Activated T-helper 9 cell treated with anti-CD3 and anti-CD28 coated beads, Interleukin-2, amount 50 U/mL, for 16 hours (primary cell): Measurements from ENCODE around the gene WNT10A.
A peak's percentile ranks its signal among the peaks of the same experiment; 100 is the strongest.
"Not testable (repeated sequence)": the region's sequence is repeated elsewhere in the genome, so short reads cannot be mapped to it uniquely, and the experiment has no call there.

Experiments
- DNase-seq: peaks from one replicate; pipeline ENCODE4 v3.0.0-alpha.2; 2020; ENCODE audit warnings: low read depth

The WNT10A gene

DNA sequence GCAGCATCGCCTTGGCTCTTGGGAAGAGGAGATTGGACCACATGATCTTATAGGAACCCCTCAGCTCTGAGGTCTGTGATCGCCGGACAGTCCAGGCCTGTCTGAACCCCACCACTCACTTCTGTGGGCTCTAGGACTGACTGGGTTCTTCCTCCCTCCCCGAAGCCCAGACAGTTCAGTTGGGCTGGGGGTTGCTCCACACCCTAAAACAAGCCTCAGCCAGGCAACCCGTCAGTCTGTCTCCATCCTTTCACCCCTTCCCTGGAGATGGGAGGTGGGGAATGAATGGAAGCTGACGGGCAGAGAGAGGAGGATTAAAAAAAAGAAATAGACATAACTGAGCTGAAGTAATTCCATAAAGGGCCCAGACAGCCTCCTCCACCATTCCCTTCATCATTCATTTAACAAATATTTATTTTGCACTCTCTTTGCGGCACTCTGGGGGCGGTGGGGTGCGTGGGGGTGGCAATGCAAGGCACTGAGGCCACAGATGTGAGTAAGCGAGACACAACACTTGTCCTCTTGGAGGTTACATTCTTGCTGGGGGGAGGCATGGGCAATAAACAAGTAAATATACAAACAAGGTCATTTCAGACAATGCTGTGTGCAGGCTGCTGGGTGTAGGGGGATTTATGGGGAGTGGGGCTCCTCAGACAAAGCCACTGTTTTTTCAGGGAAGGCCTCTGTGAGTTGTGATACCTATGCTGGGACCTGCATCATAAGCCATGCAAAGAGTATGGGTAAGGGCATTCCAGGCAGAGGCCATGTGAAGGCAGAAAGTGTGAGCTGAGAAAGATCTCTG, 12.9 kb downstream of the WNT10A start:
- DNase-seq: no peak

DNA sequence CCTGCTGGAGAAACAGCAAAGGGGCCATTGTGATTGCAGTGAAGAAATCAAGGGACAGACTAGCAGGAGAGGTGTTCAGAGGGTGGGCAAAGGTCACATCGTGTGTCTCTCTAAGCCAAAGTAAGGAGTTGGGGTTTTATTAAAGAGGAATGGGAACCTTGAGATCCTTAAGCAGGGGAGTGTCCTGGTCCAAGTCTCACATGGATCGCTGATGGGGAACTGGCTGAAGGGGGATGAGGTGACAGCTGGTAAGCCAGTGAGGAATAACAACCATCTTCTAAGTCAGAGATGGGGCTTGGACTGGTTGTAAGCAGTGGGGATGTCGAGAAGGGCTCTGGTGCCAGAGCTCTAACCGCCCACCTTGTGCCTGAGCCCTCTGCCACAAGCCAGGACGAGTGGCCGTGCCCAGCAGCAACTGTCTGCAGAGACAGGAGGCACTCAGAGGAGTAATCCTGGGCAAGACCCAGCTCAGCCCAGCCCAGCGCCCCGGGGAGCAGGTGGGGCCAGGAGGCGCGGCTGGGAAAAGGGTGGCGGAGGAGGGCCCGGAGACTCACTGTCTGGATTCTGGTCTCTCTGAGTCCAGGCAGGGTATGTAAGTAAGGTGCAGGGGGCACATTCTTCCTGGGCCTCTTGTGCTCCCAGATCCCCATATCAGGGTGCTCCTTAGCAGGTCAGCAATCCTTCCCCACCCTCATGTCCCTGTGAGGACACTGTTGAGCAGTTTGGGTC, 13.7 kb downstream of the WNT10A start:
- DNase-seq: no peak

DNA sequence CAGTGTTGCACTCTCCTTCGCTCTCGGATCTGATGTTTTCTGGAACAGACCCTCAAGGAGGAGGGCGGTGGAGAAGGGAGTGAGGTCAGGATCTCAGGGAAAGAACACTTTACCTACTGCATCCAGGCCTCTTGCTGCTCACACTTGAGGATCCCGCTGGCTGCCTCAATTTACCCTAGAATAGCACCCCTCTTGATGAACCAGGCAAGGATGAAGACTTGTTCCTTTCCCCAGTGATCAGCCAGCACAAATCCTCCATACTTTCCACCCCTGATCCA, 14.2 kb downstream of the WNT10A start:
- no peak for DNase-seq

DNA sequence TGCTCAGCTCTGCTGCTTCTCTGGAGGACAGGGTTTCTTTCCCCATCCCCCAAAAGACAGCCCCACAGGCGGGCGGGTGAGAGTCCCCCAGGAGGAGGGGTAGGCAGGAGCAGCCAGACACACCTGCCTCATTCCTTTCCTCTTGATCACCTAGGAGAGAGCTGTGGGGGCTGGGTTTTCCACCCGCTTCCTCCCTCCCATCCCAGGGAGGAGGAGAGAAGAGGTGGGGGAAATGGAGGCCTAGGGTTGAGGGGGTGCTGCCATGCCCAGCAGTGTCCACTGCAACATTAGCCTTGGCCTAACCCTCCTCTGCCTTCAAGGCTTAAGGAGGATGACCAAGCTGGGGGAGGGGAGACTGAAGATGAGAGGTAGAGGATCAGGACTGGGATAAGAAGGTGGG, 14.7 kb downstream of the WNT10A start:
- DNase-seq: no peak

DNA sequence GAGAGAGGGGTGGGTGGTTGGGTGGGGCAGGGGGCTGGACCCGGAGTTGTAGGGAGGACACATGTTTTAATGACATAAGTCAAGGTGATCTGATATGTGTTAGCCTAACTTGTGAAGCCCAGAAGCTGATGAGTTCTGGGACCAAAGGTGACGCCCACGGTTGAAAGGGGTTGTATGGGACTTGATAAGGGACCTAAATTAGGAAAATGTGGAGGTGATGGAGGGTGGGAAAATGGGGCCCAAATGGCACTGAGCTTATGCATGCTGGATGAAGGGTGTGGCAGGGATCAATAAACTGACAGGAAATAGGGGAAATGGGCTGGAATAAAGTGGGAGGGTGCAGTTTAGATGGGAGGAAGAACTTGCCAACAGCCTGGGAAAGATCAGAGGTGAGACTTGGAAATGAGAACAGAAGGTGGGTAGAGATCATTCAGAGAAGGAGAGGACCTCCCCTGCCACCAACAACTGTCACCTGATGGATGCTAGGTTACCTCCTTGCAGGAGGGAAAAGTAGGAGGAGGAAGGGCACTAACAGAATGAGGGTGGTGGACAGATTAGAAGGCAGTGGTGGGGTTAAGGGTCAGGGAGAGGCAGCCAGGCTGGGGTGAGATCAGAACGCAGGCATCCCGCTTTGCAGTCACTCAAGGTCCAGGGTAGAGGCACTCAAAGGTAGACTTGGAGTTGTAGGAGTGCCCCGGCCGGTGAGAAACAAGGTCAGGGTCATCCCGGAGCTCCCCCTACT, 15.3 kb downstream of the WNT10A start:
- no peak for DNase-seq

DNA sequence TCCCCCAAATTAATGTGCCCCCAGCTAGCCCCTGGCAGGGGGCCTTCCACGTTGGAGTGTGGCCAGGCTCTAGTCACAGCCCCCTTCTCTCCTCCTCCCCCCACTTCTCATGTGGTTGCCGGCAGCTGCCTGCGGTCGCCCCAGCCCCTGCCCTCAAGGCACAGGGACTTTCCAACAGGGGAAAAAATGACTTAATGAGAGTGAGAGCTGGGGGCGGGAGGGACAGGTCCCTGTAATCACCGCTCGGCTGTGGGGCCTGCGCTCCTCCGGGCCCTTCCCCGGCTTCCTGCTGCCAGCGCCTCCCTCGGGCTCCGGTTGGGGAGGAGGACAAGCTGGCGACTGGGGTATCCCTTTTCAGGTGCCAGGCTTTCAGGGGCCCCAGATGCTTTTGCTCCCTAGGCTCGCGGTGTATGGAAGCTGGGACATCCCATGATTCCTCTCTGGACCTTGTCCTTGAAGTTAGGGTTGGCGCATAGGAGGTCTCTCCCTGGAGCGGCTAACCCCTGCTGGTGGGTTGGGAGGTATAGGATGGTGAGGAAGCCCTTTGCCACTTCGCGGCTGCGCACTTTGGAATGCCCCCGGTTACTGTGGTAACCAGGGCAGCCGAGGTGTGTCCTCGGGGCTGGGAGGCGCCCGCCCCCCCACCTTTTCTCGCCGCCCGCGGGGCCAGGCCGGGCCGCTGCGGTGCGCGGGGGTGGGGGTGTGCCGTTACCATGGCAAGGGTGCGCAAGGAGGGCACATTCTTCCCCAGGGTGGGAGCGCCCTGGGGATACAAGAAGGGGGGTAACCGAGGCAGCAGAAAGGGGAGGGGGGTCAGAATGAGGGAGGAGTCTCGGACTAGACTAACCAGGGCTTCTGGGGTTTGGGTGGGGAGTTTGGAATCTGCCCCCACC, 16.1 kb downstream of the WNT10A start:
- peak; percentile 85 for DNase-seq

DNA sequence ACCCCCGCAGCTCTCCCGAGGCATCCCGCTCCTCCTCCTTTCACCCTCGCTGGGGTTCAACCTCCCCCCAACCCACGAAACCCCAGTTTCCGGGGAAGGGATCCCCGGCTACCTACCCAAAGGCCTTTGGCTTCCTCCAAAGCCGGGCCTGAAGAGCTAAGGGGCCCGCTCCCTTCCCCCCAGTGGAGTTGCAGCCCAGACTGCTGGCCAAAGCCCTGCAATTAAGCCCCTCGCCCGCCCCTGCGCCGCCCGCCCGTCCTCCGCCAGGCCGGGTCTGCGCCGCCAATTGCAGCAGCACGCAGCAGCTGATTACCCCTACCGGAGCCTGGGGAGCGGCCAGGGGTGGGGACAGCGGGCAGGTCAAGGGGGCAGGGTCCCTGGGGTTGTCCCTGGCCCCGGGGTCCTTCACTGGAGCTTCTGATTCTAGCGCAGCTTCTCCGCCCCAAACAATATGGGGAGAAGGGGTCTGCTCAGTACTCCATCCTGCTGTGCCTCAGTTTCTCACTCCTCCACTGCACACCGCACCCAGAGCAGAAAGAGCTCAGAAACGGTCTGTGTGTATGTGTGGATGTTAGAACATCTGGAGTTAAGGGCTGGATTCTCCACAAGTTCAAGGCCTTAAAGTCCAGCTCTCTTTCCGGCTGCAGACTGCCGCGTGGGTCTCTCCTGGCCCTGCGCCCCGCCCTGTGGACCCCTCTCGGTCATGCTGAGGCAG, 16.9 kb downstream of the WNT10A start:
- no peak for DNase-seq

DNA sequence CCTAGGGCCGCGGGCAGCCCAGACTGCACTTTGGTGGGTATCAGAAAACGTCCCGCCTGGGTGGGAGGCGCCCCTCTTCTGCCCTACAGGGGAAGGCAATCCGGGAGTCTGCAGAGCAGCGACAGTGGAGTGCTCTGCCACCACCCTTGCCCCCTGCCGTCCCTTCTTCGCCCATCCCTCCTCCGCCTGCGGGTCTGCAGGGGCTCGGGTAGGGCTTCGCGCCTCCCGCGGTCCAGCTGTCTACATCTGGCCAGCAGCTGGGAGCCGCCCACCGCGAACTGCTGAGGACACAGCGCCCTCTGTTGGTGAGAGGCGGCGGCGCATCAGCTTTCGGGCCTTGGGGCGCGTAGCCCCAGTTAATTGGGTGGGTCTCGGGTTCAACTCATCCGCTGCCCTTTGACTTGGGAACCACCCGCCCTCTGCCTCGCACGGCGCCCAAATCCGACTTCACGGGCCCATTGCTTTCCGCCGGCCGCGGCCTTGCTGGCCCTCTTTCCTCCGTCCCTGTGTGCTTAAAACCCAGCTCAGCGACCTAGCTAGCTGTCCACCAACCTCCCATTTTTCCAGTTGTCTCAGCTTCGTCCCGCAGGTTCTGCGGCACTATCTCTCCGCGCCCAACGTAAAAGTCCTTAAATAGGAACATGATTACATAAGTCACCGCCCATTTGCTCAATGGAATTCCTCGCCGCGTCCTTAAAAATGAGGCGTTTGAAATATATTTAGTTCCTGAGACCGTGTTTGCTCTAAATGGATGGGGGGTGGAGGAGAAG, 17.6 kb downstream of the WNT10A start:
- peak; percentile 71 for DNase-seq

DNA sequence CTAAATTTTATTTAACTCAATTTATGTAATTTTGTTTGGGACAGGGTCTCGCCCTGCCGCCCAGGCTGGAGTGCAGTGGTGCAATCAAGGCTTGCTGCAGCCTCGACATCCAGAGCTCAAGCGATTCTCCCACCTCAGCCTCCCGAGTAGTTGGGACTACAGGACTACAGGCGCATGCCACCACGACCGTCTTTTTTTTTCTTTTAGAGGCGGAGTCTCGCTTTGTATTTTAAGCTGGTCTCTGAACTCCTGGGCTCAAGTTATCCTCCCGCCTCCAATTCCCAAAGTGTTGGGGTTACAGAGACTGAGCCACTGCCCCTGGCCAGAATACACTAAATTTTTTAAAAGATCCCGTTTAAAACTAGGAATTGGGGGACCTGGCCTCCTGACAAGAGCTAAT, 18.5 kb downstream of the WNT10A start:
- no peak for DNase-seq

DNA sequence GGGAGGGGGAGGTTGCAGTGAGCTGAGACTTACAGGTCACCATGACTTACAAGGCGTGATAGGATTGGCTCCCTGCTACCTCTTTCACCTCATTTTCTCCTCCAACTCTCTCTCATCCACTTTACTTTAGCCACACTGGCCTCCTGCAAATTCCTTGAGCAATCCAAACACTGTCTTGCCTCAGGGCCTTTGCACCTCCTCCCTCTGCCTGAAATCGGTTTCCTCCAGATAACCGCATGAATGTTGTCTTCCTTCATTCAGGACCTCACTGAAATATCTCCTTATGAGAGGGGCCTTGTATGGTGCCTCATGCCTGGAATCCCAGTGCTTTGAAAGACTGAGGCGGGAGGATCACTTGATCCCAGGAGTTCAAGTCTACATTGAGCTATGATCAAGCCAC, 21.8 kb downstream of the WNT10A start:
- DNase-seq: no peak

DNA sequence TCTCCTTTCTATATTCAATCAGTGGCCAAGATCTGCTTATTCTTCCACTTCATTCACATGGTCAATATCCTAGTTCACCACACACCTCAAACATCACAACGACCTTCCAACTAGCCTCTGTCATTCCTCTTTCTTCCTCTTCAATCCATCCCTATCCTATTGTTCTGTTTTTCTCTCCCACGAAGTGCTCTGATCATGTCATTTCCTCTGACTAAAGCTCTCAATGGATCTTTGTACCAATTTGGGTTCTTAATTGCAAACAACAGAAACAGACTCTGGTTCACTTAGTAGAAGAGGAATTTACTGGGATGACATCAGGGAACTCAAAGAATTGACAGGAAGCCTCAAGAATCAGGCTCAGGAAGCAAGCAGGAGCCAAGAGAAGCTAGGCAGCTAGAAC, 23.5 kb downstream of the WNT10A start:
- no peak for DNase-seq

DNA sequence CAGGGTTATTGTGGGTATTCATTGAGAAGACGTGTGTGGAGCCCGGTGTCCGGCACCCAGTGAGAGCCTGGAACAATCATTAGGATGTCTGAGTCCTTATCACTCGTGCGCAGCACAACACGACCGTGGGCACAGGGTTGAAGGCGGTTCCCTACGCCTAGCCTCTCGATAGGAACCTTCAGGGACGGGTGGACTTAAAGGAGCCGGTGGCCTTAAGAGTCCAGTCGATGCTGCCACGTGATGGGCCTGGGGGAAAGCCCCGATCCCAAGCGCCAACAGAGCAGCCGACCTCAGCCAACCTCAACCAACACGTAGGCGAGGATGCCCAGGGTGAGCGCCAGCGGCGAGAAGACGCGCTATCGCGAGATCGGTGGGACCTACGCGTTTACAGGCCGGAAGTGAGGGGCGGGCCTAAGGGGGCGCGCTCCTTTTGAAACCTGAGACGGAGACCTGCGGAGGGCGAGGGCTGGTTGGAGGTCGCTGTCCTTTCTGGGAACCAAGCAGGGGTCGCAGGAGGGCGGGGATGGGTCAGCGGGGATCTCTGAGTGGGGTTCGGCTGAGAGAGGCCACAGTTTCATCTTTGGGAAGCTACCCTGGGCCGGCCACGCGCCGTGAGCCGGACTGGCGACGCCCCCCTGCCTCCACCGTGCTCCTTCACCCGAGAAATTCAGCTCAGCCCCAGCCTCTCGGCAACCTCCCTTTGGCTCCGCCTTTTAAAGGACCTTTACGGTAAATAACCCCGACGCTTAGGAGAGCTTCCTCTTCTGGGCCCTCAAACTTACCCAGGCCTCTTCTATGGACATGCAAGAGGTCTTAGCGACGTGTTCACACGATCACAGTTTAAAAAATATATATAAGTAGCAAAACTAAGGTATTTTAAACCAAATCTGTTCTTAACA, 28.3 kb downstream of the WNT10A start:
- peak; percentile 80 for DNase-seq

DNA sequence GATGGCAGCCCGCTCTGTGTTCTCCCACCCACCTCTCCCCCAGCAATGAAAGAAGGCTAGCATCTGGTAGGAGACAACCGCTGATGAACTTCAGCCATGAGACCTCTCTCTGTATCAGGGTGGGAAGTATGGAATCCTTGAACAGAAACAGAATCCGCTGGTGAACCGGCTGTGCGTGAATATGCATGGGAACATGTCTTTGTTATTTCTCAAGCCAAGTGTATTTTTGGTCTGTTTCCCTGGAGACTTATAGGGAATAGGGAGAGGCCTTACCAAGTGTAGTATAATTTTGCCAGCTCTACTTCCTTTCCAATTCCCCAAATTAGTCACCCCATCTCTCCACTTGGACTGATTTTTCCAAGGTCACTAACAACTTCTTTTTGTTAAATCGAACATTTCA, 30.1 kb downstream of the WNT10A start:
- no peak for DNase-seq

DNA sequence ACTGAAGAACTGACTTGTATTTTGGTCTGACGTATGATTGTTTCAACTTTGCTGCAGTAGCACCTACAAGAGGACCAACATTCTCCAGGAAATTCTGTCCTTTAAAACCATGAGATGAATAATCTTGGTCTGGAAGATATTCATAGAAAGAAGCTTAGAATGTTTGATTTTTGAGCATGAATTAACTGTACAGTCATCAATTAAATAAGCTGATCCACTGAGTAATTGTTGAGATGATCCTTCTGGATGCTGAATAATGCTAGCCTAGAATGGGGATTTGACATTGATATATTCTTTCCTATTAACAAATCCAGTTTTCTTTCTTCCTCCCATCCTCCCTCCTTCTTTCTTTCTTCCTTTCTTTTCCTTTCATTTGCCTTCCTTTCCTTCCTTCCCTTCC, 39.9 kb downstream of the WNT10A start:
- DNase-seq: no peak

DNA sequence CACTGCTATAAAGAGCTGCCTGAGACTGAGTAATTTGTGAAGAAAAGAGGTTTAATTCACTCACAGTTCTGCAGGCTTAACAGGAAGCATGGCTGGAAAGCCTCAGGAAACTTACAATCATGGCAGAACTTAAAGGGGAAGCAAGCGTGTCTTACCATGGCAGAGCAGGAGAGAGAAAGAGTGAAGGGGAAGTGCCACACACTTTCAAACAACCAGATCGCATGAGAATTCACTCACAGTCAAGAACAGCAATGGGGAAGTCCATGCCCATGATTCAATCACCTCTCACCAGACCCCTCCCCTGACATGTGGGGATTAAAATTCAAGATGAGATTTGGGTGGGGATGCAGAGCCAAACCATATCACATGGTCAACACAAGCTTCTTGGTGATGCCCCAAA, 44.1 kb downstream of the WNT10A start:
- no peak for DNase-seq

DNA sequence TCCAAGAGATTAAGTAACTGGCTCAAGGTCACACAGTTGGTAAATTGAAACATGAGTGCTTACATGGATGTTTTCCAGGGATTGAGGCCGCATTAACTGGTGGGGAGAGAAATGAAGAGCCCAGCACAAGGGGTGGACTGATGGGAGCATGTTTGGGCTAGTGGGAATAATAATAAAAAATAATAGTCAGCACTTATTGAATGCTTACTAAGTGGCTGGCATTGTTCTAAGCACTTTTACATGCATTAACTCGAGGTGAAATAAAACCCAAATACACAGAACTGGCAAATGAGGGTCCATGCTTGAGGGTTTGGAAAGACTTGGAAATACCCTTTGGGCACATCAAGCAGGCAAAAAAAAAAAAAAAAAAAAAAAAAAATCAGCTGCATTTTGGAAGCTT, 44.8 kb downstream of the WNT10A start:
- no peak for DNase-seq

DNA sequence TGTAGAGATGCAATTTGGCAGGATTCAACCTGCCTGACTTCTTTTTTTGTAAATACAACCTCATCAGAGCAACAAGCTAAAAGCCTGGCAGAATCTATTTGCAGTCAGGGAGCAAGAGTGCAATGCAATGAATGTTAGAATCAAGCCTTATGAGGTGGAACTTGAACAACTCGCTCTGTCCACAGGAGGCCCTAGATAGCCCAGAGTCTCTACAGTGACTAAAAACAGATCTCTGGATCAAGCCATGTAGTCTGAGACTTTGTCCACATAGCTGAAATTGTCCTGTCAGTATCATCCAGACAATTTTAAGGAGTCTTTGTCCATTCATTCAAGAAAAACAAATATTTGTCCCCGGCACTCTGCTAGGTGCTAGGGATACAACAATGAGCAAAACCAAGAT, 46.8 kb downstream of the WNT10A start:
- no peak for DNase-seq

DNA sequence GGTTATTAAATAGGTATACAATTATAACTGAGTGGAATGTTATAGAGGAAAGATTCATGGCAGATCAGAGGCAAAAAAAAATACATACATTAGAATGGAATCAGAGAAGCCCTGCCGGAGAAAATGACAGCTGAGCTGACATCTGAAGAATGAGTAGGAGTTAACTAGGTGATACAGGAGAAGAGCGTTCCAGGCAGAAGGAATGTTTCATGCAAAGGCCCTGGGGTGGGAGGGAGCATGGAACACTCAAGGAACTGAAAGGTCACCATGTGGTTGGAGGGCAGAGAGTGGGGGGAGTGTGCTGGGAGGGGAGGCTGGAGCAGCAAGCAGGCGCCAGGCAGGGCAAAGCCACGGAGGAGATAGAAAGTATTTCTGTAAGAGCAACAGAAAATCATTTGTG, 47.2 kb downstream of the WNT10A start:
- DNase-seq: no peak

DNA sequence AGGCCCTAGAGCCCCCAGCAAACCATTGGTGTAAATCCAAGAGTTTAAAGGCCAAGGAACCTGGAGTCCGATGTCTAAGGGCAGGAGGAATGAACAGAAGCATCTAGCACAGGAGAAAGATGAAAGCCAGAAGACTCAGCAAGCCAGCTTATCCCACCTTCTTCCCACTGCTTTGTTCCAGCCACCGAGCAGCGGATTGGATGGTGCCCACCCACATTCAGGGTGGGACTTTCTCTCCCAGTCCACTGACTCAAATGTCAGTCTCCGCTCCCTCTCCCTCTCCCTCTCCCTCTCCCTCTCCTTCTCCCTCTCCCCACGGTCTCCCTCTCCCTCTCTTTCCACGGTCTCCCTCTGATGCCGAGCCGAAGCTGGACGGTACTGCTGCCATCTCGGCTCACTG, 49.8 kb downstream of the WNT10A start:
- DNase-seq: not testable (repeated sequence)

DNA sequence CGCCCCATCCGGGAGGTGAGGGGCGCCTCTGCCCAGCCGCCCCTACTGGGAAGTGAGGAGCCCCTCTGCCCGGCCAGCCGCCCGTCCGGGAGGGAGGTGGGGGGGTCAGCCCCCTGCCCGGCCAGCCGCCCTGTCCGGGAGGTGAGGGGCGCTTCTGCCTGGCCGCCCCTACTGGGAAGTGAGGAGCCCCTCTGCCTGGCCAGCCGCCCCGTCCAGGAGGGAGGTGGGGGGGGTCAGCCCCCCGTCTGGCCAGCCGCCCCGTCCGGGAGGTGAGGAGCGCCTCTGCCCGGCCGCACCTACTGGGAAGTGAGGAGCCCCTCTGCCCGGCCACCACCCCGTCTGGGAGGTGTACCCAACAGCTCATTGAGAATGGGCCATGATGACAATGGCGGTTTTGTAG, 51.1 kb downstream of the WNT10A start:
- DNase-seq: not testable (repeated sequence)
